Measurements from ENCODE around the gene PLCB4. TPM values are rescaled to one million over a fixed set of nuclear protein-coding genes. Genes with fewer than 3 reads are reported as not detected.

PLCB4 gene
- total and polyA plus RNA-seq, 2 experiments from 2014 or later: 6.5 to 16.1 TPM

- Mint-ChIP-seq H3K36me3 (ENCODE audit: low read depth) (no peaks in the 10 kb centered on the region), H3K4me3 (no peak overlapping the region), H3K4me1 (no peaks in the 10 kb centered on the region), H3K27me3 (ENCODE audit: insufficient read depth, low read depth, poor library complexity) (no peaks in the 10 kb centered on the region), H3K27ac (no peak overlapping the region), H3K9me3 (no peaks in the 10 kb centered on the region)
- no peaks in the 10 kb centered on the region for H3K9me2 ChIP-seq (ENCODE audit: insufficient read depth)
- no peak overlapping the region for H3K4me3 ChIP-seq
- H3F3A ChIP-seq (replicated peaks; ENCODE audit: low read depth): no peaks in the 10 kb centered on the region
- H3K27ac ChIP-seq (ENCODE audit: low read depth): no peak overlapping the region
- H3K27me3 ChIP-seq (ENCODE audit: insufficient read depth): no peaks in the 10 kb centered on the region
- no peak for DNase-seq (ENCODE audit: low spot score)
- no peaks in the 10 kb centered on the region for H3K36me3 ChIP-seq (ENCODE audit: insufficient read depth)
- TF ChIP-seq REST (IDR thresholded peaks at IDR 0.05; ENCODE audit: unreplicated experiment) (no peak), CTCF (conservative IDR thresholded peaks at IDR 0.05; ENCODE audit: low read depth in 2 of 2) (no peak), ETS1 (IDR thresholded peaks at IDR 0.05) (no peak), ZNF462 (CRISPR knock-in tag; IDR thresholded peaks at IDR 0.05) (no peak), EZH2phosphoT487 (IDR thresholded peaks at IDR 0.05; ENCODE audit: unreplicated experiment) (no peak), ZNF114 (CRISPR knock-in tag; IDR thresholded peaks at IDR 0.05) (no peak), POLR2AphosphoS5 (IDR thresholded peaks at IDR 0.05; ENCODE audit: low read depth) (no peak), EZH2 (IDR thresholded peaks at IDR 0.05; ENCODE audit: low read depth, unreplicated experiment) (no peak), CREB1 (CRISPR knock-in tag; IDR thresholded peaks at IDR 0.05; ENCODE audit: low read depth) (no peak), ZNF331 (CRISPR knock-in tag; IDR thresholded peaks at IDR 0.05; ENCODE audit: low read depth) (no peak)
- H2AFZ ChIP-seq: no peak overlapping the region
- no peaks in the 10 kb centered on the region for H3K4me1 ChIP-seq (ENCODE audit: insufficient read depth)
- H3K79me2 ChIP-seq (replicated peaks; ENCODE audit: insufficient read depth): no peaks in the 10 kb centered on the region
- no peak overlapping the region for H3K4me2 ChIP-seq
- no peaks in the 10 kb centered on the region for H4K20me1 ChIP-seq (replicated peaks; ENCODE audit: insufficient read depth)
- ATAC-seq: no peak
Observed at GRCh38 chr20:9339708-9340107, 270.8 kb downstream of the PLCB4 start.

Measured in GM23338 (cell line).